ENCODE results near the gene UBE2R2.
"Not testable (repeated sequence)": the region's sequence is repeated elsewhere in the genome, so short reads cannot be mapped to it uniquely, and the experiment has no call there.

UBE2R2 gene

GRCh38 chr9:33856247-33856646 is 39.3 kb downstream of the UBE2R2 start:
- no peak for DNase-seq (ENCODE audit: low read depth)
- TF ChIP-seq CTCF (IDR thresholded peaks at IDR 0.05; ENCODE audit: insufficient read depth, low read depth, low read length, missing control alignments), result no peak
- no peak overlapping the region for H3K4me3 ChIP-seq (ENCODE audit: low read length)

- no peak for DNase-seq (ENCODE audit: low read depth)
- no peak overlapping the region for H3K4me3 ChIP-seq (ENCODE audit: low read length)
- TF ChIP-seq CTCF (IDR thresholded peaks at IDR 0.05; ENCODE audit: insufficient read depth, low read depth, low read length, missing control alignments), result no peak
Measured at GRCh38 chr9:33858423-33858822, 41.5 kb downstream of the UBE2R2 start.

- peak; percentile 12 for TF ChIP-seq CTCF (IDR thresholded peaks at IDR 0.05; ENCODE audit: insufficient read depth, low read depth, low read length, missing control alignments)
- no peak overlapping the region for H3K4me3 ChIP-seq (ENCODE audit: low read length)
- DNase-seq (ENCODE audit: low read depth), result no peak
Measured at GRCh38 chr9:33860200-33860871, 43.4 kb downstream of the UBE2R2 start.

- no peak for TF ChIP-seq CTCF (IDR thresholded peaks at IDR 0.05; ENCODE audit: insufficient read depth, low read depth, low read length, missing control alignments)
- no peak for DNase-seq (ENCODE audit: low read depth)
Measured at GRCh38 chr9:33861917-33862453, 45.0 kb downstream of the UBE2R2 start.

GRCh38 chr9:33863027-33863426 is 46.1 kb downstream of the UBE2R2 start:
- H3K4me3 ChIP-seq (ENCODE audit: low read length); DNase-seq (ENCODE audit: low read depth): not testable (repeated sequence)

More at GRCh38 chr9:33861917-33862453, 45.0 kb downstream of the UBE2R2 start:
- H3K4me3 ChIP-seq (ENCODE audit: low read length), result no peak overlapping the region

GRCh38 chr9:33867747-33868439 is 50.9 kb downstream of the UBE2R2 start:
- no peak overlapping the region for H3K4me3 ChIP-seq (ENCODE audit: low read length)
- no peak for DNase-seq (ENCODE audit: low read depth)
- TF ChIP-seq CTCF (IDR thresholded peaks at IDR 0.05; ENCODE audit: insufficient read depth, low read depth, low read length, missing control alignments), result no peak

- TF ChIP-seq CTCF (IDR thresholded peaks at IDR 0.05; ENCODE audit: insufficient read depth, low read depth, low read length, missing control alignments), result no peak
- no peak overlapping the region for H3K4me3 ChIP-seq (ENCODE audit: low read length)
- DNase-seq (ENCODE audit: low read depth), result no peak
Measured at GRCh38 chr9:33868440-33868973, 51.5 kb downstream of the UBE2R2 start.

GRCh38 chr9:33869243-33869642 is 52.3 kb downstream of the UBE2R2 start:
- H3K4me3 ChIP-seq (ENCODE audit: low read length); DNase-seq (ENCODE audit: low read depth): not testable (repeated sequence)

All from epithelial cell of esophagus (primary cell).